ENCODE results near the gene PNPLA7. TPM values are rescaled to one million over a fixed set of nuclear protein-coding genes. Genes with fewer than 3 reads are reported as not detected.
"Not testable (repeated sequence)": the region's sequence is repeated elsewhere in the genome, so short reads cannot be mapped to it uniquely, and the experiment has no call there.

PNPLA7 gene
- total and polyA plus RNA-seq, 8 donors: 3.5 to 51.3 (median 16.6) TPM

GRCh38 chr9:137520614-137521404, 29.4 kb downstream of the PNPLA7 start:
- Histone ChIP-seq H3K4me3 (no peak overlapping the region), H3K27me3 (no peaks in the 10 kb centered on the region), H3K9me3 (no peaks in the 10 kb centered on the region), H3K27ac (no peak overlapping the region), H3K4me1 (peaks cover 0 to 5% (median 2%) of the 10 kb centered on the region in 4 donors), H3K36me3 (peaks cover 0 to 39% (median 28%) of the 10 kb centered on the region in 4 donors)
- WGBS, 5 donors: 83 to 88% (median 85%) methylated on average over 13 to 30 of the region's 30 CpGs
- TF ChIP-seq POLR2A (IDR thresholded peaks at IDR 0.05): no peak
- no peak for TF ChIP-seq CTCF (IDR thresholded peaks at IDR 0.05)
- no peak for TF ChIP-seq POLR2AphosphoS5 (IDR thresholded peaks at IDR 0.05)
- TF ChIP-seq EP300 (IDR thresholded peaks at IDR 0.05): no peak
- intact Hi-C loops (cut with DNase I; ENCODE audit: low total_unique reads): no loop called here
- no peak for DNase-seq

- Histone ChIP-seq H3K4me1 (no peaks in the 10 kb centered on the region), H3K27ac (no peak overlapping the region), H3K36me3 (peaks cover 0 to 38% (median 32%) of the 10 kb centered on the region in 4 donors), H3K9me3 (no peaks in the 10 kb centered on the region), H3K4me3 (no peak overlapping the region), H3K27me3 (no peaks in the 10 kb centered on the region)
- TF ChIP-seq CTCF (IDR thresholded peaks at IDR 0.05) (no peak), EP300 (IDR thresholded peaks at IDR 0.05) (no peak), POLR2A (IDR thresholded peaks at IDR 0.05) (no peak), POLR2AphosphoS5 (IDR thresholded peaks at IDR 0.05) (no peak)
- intact Hi-C loops (cut with DNase I; ENCODE audit: low total_unique reads): no loop called here
- WGBS, 5 donors: 87 to 91% (median 90%) methylated on average over 10 of the region's 10 CpGs
- no peak for DNase-seq
These were observed 30.6 kb downstream of the PNPLA7 start for GRCh38 chr9:137519553-137519952.

- intact Hi-C loops (cut with DNase I; ENCODE audit: low total_unique reads); H3K4me1 ChIP-seq; H3K27ac ChIP-seq; H3K4me3 ChIP-seq; H3K9me3 ChIP-seq; DNase-seq; H3K27me3 ChIP-seq: not testable (repeated sequence)
- WGBS, 5 donors: 92 to 95% (median 92%) methylated on average over 13 of the region's 13 CpGs
- peaks cover 0 to 31% (median 26%) of the 10 kb centered on the region in 4 donors for H3K36me3 ChIP-seq
These were observed 31.3 kb downstream of the PNPLA7 start for GRCh38 chr9:137518661-137519459.

- H3K27ac ChIP-seq: no peak overlapping the region
- H3K27me3 ChIP-seq: no peaks in the 10 kb centered on the region
- no peak for DNase-seq
- peaks cover 0 to 31% (median 23%) of the 10 kb centered on the region in 4 donors for H3K36me3 ChIP-seq
- intact Hi-C loops (cut with DNase I; ENCODE audit: low total_unique reads): no loop called here
- H3K4me1 ChIP-seq: no peaks in the 10 kb centered on the region
- 81 to 89% (median 87%) methylated on average over 6 to 10 of the region's 10 CpGs for WGBS, 5 donors
- H3K4me3 ChIP-seq: no peak overlapping the region
- TF ChIP-seq EP300 (IDR thresholded peaks at IDR 0.05) (no peak), CTCF (IDR thresholded peaks at IDR 0.05) (no peak), POLR2A (IDR thresholded peaks at IDR 0.05) (no peak)
- no peaks in the 10 kb centered on the region for H3K9me3 ChIP-seq
These were observed 33.9 kb downstream of the PNPLA7 start for GRCh38 chr9:137516144-137516917.

All from stomach (tissue), 9 donors.